OCI-LY7 (cell line): ENCODE measurements around the gene TRIM33. TPM values are rescaled to one million over a fixed set of nuclear protein-coding genes. Genes with fewer than 3 reads are reported as not detected.

Experiments
- BruUV-seq: library from RNA; stranded (reverse); fragments of 400-500 nt; replicated peaks from 2 replicates; lab custom pipeline; 2021; lab: Mats Ljungman, UMichigan
- CTCF ChIA-PET: fragments of 300-600 bp; sonication (Branson Sonifier 250); formaldehyde crosslinking; loops from one replicate; lab custom pipeline; 2022; ENCODE audit warnings: antibody characterized with exemption; ENCODE audit not compliant: unreplicated experiment; lab: Charles Lee
- POLR2A ChIA-PET: fragments of 300-600 bp; sonication (Branson Sonifier 250); formaldehyde crosslinking; loops from one replicate; lab custom pipeline; 2022; ENCODE audit warnings: antibody characterized with exemption; lab: Charles Lee
- DNase-seq: peaks from one replicate; pipeline ENCODE4 v3.0.0-alpha.2; 2015; ENCODE audit warnings: low spot score
- H2AFZ ChIP-seq: fragments of 200-600 bp; sonication (generic), shearing (Covaris generic); 2 replicates; pipeline ENCODE4 v1.6.1; 2014; ENCODE audit warnings: mild to moderate bottlenecking, antibody characterized with exemption, low read length, moderate library complexity
- H3K27ac ChIP-seq: fragments of 200-600 bp; sonication (generic); 2 replicates; pipeline ENCODE4 v1.5.1; 2014; ENCODE audit warnings: mixed run types, low read depth, mild to moderate bottlenecking, moderate library complexity, low read length, inconsistent platforms; ENCODE audit not compliant: poor library complexity, severe bottlenecking
- H3K36me3 ChIP-seq: fragments of 200-600 bp; sonication (generic); 2 replicates; pipeline ENCODE4 v1.6.1; 2014; ENCODE audit warnings: mild to moderate bottlenecking, antibody characterized with exemption, low read length, moderate library complexity, mixed read lengths; ENCODE audit not compliant: insufficient read depth
- H3K4me1 ChIP-seq: fragments of 200-600 bp; sonication (generic); 2 replicates; pipeline ENCODE4 v1.5.1; 2014; ENCODE audit warnings: mild to moderate bottlenecking, low read length; ENCODE audit not compliant: insufficient read depth, poor library complexity, severe bottlenecking
- H3K4me2 ChIP-seq: fragments of 200-600 bp; sonication (generic); 2 replicates; pipeline ENCODE4 v1.6.1; 2014; ENCODE audit warnings: mild to moderate bottlenecking, low read length
- H3K4me3 ChIP-seq: fragments of 200-600 bp; sonication (generic); 2 replicates; pipeline ENCODE4 v1.5.1; 2014; ENCODE audit warnings: mild to moderate bottlenecking, low read depth, low read length; ENCODE audit not compliant: poor library complexity, severe bottlenecking
- H3K79me2 ChIP-seq: fragments of 200-600 bp; sonication (generic); 2 replicates; pipeline ENCODE4 v1.6.1; 2016; ENCODE audit warnings: low read depth, mild to moderate bottlenecking, low read length, moderate library complexity, mixed read lengths; ENCODE audit not compliant: insufficient read depth
- H3K9me2 ChIP-seq: fragments of 200-600 bp; sonication (generic); 2 replicates; pipeline ENCODE4 v1.6.1; 2016; ENCODE audit warnings: mild to moderate bottlenecking, low read length, mixed read lengths; ENCODE audit not compliant: insufficient read depth
- H3K9me3 ChIP-seq: fragments of 200-600 bp; sonication (generic); 2 replicates; pipeline ENCODE4 v1.6.1; 2014; ENCODE audit warnings: mild to moderate bottlenecking, mixed run types, low read length, mixed read lengths
- H4K20me1 ChIP-seq: fragments of 200-600 bp; sonication (generic); 2 replicates; pipeline ENCODE4 v1.6.1; 2014; ENCODE audit warnings: mild to moderate bottlenecking, antibody characterized with exemption, low read length, moderate library complexity, mixed read lengths; ENCODE audit not compliant: insufficient read depth
- EZH2phosphoT487 ChIP-seq: fragments of 200-600 bp; sonication (generic); IDR thresholded peaks from 2 replicates; pipeline ENCODE4 v1.6.1; 2018; ENCODE audit warnings: low read depth, borderline replicate concordance, mild to moderate bottlenecking, mixed run types, antibody characterized with exemption, low read length, moderate library complexity, mixed read lengths
- intact Hi-C: fragments of 100-400 bp; cut with micrococcal nuclease; formaldehyde crosslinking; loops from one replicate; pipeline ENCODE4 v1.10.0; 2022; ENCODE audit not compliant: unreplicated experiment
- total RNA-seq, 2 experiments: library from RNA; depleted of rRNA in 1 of 2; stranded (reverse); fragments of >200 nt in 1 of 2; shearing (Covaris generic) in 1 of 2; gene quantifications; 2 replicates each; pipeline ENCODE4 v1.2.3, GENCODE V29; 2014 to 2022
- TF ChIP-seq, protein P1 (sequence below): fragments of 200-600 bp; sonication (generic); conservative IDR thresholded peaks from 2 replicates; pipeline ENCODE4 v1.5.1; 2014; ENCODE audit warnings: mild to moderate bottlenecking, antibody characterized with exemption, low read length, moderate library complexity, mixed read lengths

Gene TRIM33
- total RNA-seq, 2 experiments from 2014 or later, result 43.0 to 44.7 TPM

DNA sequence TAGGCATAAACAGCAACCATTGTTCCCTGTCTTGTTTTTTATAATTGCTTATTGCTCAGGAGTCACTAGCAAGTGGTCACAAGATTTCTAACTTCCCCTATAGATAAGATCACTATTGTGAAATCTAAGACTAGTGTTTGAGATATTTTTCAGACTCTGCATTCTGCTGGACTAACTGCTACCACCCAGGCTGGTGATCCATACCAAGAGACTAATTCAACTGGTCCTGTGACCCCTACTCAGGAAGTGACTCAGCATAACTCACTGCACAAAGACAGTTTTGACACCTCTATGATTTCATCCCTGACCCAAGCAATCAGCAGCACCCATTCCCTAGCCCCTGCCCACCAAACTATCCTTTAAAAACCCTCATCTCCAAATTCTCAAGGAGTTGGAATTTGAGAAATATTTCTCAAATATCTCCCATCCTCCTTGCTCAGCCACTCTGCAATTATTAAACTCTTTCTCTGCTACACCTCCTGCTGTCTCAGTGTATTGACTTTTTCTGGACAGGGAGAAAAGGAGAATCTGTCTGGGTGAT is 52.7 kb downstream of the TRIM33 start:
- BruUV-seq, result no TSS peak
- Histone ChIP-seq H4K20me1 (no peaks in the 10 kb centered on the region), H3K4me1 (no peaks in the 10 kb centered on the region), H2AFZ (no peak overlapping the region), H3K9me2 (no peaks in the 10 kb centered on the region), H3K79me2 (peaks cover 3% of the 10 kb centered on the region), H3K4me3 (no peak overlapping the region), H3K36me3 (peaks cover 98% of the 10 kb centered on the region), H3K27ac (no peak overlapping the region), H3K4me2 (no peak overlapping the region), H3K9me3 (peaks cover 16% of the 10 kb centered on the region; the same call in 1 of the 2 replicates)
- POLR2A ChIA-PET, result interaction anchor here (1.0 kb wide), 1 partner anchor 27 kb away, joined by 3 read pairs; no protein-coding TSS in a partner anchor
- DNase-seq, result no peak
- CTCF ChIA-PET, result no interaction called here
- TF ChIP-seq, protein P1, sequence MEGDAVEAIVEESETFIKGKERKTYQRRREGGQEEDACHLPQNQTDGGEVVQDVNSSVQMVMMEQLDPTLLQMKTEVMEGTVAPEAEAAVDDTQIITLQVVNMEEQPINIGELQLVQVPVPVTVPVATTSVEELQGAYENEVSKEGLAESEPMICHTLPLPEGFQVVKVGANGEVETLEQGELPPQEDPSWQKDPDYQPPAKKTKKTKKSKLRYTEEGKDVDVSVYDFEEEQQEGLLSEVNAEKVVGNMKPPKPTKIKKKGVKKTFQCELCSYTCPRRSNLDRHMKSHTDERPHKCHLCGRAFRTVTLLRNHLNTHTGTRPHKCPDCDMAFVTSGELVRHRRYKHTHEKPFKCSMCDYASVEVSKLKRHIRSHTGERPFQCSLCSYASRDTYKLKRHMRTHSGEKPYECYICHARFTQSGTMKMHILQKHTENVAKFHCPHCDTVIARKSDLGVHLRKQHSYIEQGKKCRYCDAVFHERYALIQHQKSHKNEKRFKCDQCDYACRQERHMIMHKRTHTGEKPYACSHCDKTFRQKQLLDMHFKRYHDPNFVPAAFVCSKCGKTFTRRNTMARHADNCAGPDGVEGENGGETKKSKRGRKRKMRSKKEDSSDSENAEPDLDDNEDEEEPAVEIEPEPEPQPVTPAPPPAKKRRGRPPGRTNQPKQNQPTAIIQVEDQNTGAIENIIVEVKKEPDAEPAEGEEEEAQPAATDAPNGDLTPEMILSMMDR, result no peak
- intact Hi-C loops, result no loop called here

- H3K4me2 ChIP-seq, result no peak overlapping the region
- ChIA-PET POLR2A (interaction anchor here (1.0 kb wide), 1 partner anchor 26 kb away, joined by 3 read pairs; no protein-coding TSS in a partner anchor), CTCF (no interaction called here)
- H3K79me2 ChIP-seq, result peaks cover 3% of the 10 kb centered on the region
- intact Hi-C loops, result no loop called here
- H2AFZ ChIP-seq, result no peak overlapping the region
- no peak for TF ChIP-seq EZH2phosphoT487
- TF ChIP-seq, protein P1, result no peak
- DNase-seq, result no peak
- no peaks in the 10 kb centered on the region for H3K9me2 ChIP-seq
- no peak overlapping the region for H3K4me3 ChIP-seq
- no TSS peak for BruUV-seq
- H3K9me3 ChIP-seq, result peaks cover 16% of the 10 kb centered on the region; the same call in 1 of the 2 replicates
- no peak overlapping the region for H3K27ac ChIP-seq
- no peaks in the 10 kb centered on the region for H4K20me1 ChIP-seq
- H3K36me3 ChIP-seq, result peaks cover 95% of the 10 kb centered on the region
- no peaks in the 10 kb centered on the region for H3K4me1 ChIP-seq
These were observed 53.2 kb downstream of the TRIM33 start for GRCh38 chr1:114457675-114458236.

- Histone ChIP-seq H2AFZ (no peak overlapping the region), H3K4me2 (no peak overlapping the region), H3K9me2 (no peaks in the 10 kb centered on the region), H4K20me1 (no peaks in the 10 kb centered on the region), H3K4me3 (no peak overlapping the region), H3K9me3 (peaks cover 16% of the 10 kb centered on the region; the same call in 1 of the 2 replicates), H3K27ac (no peak overlapping the region), H3K79me2 (no peaks in the 10 kb centered on the region; the same call in none of the 2 replicates), H3K36me3 (peaks cover 89% of the 10 kb centered on the region), H3K4me1 (no peaks in the 10 kb centered on the region)
- POLR2A ChIA-PET, result no interaction called here
- CTCF ChIA-PET, result no interaction called here
- BruUV-seq, result no TSS peak
- DNase-seq, result no peak
- TF ChIP-seq, protein P1, result no peak
- no peak for TF ChIP-seq EZH2phosphoT487
- intact Hi-C loops, result no loop called here
These were observed 54.4 kb downstream of the TRIM33 start for GRCh38 chr1:114456586-114456985.
